Right renal pelvis (tissue), 4 donors: Measurements from ENCODE around the gene SLC37A2. TPM values are rescaled to one million over a fixed set of nuclear protein-coding genes. Genes with fewer than 3 reads are reported as not detected.
A peak's percentile ranks its signal among the peaks of the same experiment; 100 is the strongest.

ENCODE experiments used
- DNase-seq, 4 donors: peaks; one replicate each; pipeline ENCODE4 v3.0.0-alpha.2; 2013; ENCODE audit warnings: low read depth in 4 of 4, low spot score in 3 of 4, missing footprints in 1 of 4
- polyA plus RNA-seq, 4 donors: library from polyadenylated mRNA; unstranded; fragments of 120-200 nt; gene quantifications; one replicate each; pipeline ENCODE4 v1.2.1, GENCODE V29; 2013; ENCODE audit not compliant: insufficient read length in 4 of 4

Gene SLC37A2
- polyA plus RNA-seq, 4 donors = 1.6 to 2.3 (median 1.8) TPM

DNA sequence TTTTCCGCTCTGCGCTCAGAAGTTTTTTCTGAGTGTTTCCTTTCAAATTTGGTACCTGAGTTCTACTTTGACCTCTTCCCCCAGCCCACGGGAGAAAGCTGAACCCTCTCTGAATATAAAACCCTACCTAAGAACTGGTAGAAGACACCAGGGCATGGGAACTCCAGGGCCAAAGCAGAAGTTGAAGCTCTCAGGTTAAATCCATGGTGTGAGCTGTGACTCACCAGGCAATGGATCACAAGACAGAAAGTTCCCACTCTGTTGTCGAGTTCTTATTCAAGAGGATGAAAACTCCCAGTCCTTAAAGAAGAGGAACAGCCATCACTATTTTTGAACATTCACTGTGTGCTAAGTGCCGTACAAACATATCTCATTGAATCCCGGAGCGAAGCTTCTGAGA lies 39.4 kb downstream of the SLC37A2 start:
- DNase-seq = no peak

DNA sequence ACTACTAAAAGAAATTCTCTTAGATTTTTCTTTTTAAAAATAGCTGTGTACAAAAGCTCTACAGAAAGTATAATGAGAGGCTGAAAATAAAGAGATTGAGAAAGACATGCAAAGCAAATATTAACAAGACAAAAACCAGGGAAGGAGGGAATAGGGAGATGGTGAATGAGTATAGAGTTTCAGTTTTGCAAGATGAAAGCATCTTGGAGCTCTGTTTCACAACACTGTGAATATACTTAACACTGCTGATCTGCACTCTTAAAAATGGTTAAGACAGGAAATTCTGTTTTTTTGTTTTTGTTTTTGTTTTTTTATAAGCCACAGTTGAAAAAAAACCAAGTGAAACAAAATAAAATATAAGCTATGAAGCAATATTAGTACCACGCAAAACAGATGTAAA lies 42.8 kb downstream of the SLC37A2 start:
- DNase-seq = no peak

GRCh38 chr11:125108469-125108868 lies 45.4 kb downstream of the SLC37A2 start:
- DNase-seq = no peak

- no peak for DNase-seq
Measured at GRCh38 chr11:125110506-125110905, 47.4 kb downstream of the SLC37A2 start.

- DNase-seq = peak in 1 of 4 donors; percentile 31
Measured at GRCh38 chr11:125111001-125111342, 47.9 kb downstream of the SLC37A2 start.

DNA sequence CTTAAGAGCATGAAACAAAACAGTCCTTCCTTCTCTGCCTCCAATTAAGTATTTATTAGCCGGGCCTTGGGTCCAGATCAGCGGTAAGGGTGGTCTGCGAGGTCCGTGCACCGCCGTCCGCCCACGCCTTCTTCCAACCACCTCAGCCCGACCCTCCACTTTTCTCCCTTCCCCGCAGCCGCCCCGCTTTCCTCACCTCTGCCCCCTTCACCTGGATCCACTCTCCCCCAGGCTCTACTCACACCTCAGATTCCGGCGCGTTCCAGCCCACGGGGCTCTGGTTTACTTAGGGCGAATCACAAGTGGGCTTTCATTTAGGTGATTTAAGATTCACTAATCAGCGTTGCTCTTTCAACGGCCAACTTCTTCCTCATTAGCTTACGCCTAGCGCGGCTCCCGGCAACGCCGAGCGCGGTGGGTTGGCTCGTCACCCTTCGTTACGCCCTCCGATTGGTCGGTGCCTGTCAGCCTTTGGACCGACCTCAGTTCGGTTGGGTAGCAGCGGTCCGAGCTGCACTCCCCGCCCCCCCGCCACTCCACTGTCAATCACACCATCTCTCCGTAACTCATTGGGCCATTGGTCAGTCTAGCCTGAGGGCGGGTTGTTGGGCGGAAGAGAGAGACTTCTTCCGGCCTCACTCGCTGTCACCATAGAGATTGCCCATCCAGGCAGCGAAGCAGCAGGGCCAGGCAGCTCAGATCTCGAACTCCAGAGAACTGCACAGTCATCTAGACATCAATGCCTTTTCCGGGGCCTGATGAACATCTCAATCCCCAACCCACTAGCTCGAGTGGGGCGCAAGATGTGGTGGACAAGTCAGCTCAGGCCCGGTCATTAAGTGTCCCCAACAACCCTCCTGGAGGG lies 48.5 kb downstream of the SLC37A2 start, which contains the start of gene TMEM218:
TMEM218 (minus strand) TSS at position 284 of the 865 bp plus-strand sequence. CDS start 9,385 bp downstream, outside the sequence.
- DNase-seq = peak; percentile 96 to 98 (median 97)

- no peak for DNase-seq
Measured at GRCh38 chr11:125112208-125112604, 49.1 kb downstream of the SLC37A2 start.

- no peak for DNase-seq
Measured at GRCh38 chr11:125114518-125114917, 51.4 kb downstream of the SLC37A2 start.

DNA sequence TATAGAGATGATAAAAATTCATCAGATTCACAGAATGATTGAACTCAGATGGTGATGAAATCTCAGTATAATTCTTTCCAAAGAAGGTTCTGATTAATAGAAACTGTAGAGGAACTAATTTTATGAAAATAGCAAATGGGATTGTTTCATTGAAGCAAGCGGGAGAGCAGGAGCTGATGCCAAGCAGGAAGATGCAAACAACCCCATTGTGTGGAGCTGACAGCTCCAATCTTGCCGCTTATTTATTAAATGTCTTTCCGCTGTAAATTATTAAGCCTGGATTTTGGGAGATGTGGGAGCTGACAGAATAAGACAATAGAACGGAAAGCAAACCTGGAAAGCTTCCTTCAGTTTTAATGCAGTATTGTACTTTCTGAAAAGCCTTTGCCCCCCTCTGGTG lies 54.3 kb downstream of the SLC37A2 start:
- no peak for DNase-seq

DNA sequence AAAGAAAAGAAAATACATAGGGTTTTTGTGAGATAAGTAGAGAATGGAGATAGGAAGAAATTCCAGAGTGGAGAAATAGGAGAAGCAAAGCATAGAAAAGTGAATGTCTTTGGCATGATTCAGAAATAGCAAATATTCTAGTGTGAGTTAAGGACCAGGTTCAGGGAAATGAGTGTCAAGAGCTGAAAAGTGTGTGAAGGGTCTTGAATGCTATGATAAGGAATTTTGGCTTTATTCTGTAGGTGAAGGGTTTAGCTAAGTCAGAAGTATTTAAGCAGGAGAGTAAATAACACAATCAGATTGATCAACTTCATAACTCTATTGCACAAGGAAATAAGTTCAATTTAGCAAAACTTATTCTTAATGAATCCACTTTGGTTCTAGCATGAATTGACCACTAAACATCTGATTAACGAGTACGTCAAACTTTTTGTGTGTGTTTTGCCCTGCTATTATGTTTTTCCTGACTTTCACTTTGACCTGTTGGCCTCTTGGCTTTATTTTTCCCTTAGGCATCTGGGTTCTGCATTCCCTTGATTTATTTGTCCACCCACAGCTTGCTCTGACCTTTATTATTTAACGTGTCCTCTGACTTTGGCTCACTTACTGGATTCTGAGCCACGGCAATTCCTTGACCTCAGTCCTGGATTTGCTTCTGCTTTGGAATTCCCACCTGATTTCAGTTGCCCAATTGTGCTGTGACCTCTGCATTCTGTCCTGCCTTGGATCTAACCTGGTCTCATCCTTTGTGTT lies 60.3 kb downstream of the SLC37A2 start:
- DNase-seq = no peak

DNA sequence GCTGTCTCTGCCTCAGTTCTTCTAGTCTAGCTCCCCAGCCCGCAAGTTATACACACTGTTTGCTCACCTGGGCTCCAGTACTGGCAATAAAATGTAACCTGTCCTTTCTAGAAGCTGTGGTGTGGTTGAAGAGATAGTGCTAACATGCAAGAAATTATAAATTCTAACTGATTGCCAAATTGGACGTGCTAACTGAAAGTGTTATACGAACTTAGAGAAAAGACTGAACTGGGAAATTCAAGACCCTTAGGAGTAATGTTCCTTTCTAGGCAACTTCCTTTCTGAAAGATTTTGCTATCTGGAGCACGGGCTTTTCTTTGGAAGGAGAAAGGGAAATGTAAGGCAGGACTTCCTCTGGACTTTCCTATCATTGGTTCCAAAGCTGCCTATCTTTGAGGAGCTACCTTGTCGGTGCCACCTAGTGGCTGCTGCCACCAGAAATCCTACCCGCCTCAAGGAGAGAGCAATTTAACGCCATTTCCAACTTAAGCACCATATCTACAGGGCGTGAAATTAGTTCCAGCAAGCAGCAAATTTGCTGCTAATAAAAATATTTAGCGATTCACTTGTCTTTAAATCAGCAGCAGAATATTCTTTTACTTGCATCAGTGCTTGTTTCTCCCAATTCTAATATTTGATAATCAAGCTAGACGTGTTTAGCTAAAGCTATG lies 61.0 kb downstream of the SLC37A2 start:
- no peak for DNase-seq

DNA sequence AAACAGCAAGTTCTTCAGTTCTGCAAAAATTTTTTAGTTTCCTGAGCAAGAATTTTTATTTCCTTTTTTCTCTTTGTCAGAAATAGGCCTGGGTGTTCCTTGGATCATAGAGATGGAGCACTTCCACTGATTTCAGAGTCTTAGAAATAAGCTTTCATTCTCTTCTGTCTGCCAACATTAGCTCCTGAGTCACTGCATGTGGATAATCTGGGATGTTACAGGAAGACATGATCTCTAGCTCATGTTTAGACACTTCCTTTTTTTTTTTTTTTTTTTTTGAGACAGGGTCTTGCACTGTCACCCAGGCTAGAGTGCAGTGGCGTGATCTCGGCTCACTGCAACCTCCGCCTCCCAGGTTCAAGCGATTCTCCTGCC lies 61.5 kb downstream of the SLC37A2 start:
- DNase-seq = no peak

DNA sequence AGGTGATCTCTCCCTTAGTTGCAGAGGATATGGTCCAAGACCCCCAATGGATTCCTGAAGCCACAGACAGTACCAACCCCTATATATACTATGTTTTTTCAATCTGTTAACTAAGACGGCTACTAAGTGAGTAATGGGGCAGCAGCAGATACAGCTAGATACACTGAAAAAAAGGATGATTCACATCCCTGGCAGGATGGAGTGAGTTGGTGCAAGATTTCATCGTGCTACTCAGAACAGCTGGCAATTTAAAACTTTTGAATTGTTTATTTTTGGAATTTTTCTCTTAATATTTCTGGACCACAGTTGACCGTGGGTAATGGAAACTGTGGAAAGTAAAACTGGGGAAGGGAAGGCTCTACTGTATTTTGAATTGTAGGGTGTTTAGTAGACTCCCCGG lies 65.3 kb downstream of the SLC37A2 start:
- DNase-seq = no peak

GRCh38 chr11:125129316-125129993 lies 66.3 kb downstream of the SLC37A2 start:
- DNase-seq = no peak

GRCh38 chr11:125132071-125132470 lies 69.0 kb downstream of the SLC37A2 start:
- DNase-seq = no peak

- no peak for DNase-seq
Measured at GRCh38 chr11:125132596-125132995, 69.5 kb downstream of the SLC37A2 start.

GRCh38 chr11:125136001-125136400 lies 72.9 kb downstream of the SLC37A2 start:
- no peak for DNase-seq

DNA sequence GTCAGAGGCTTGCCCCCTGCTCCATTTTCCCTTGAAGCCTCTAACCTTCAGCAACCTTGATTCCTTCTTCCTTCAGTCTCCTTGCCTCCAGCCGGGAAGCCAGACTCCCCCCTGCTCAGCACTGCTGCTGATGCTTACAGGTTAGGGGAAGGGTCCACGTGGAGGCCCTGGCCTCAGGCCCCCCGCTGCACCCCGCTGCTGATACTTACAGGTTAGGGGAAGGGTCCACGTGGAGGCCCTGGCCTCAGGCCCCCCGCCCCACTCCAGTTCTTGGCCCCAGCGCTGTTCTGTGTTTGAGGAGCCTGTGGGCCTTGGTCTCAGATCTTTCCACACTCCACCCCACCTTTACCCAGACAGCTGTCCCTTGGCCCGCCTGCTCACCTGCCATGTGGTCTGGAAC lies 75.9 kb downstream of the SLC37A2 start:
- no peak for DNase-seq

GRCh38 chr11:125139778-125140177 lies 76.7 kb downstream of the SLC37A2 start:
- no peak for DNase-seq
